HepG2 (cell line): Measurements from ENCODE around the gene USP7. TPM values are rescaled to one million over a fixed set of nuclear protein-coding genes. Genes with fewer than 3 reads are reported as not detected.
A peak's percentile ranks its signal among the peaks of the same experiment; 100 is the strongest.

ENCODE experiments used
- BCL6 ChIP-seq: IDR thresholded peaks from 2 replicates; pipeline ENCODE4 v1.6.1; 2016; ENCODE audit warnings: missing genetic modification reagents, missing compliant biosample characterization
- GZF1 ChIP-seq: sonication (generic); formaldehyde crosslinking; IDR thresholded peaks from 2 replicates; pipeline ENCODE4 v1.5.1; 2020; ENCODE audit warnings: mild to moderate bottlenecking, missing genetic modification reagents
- HDAC1 ChIP-seq: sonication (generic); formaldehyde crosslinking; IDR thresholded peaks from 2 replicates; pipeline ENCODE4 v1.5.1; 2020; ENCODE audit warnings: mild to moderate bottlenecking, missing genetic modification reagents
- KDM5B ChIP-seq: sonication (generic); formaldehyde crosslinking; IDR thresholded peaks from 2 replicates; pipeline ENCODE4 v1.4.0; 2020; ENCODE audit warnings: missing genetic modification reagents, mild to moderate bottlenecking, borderline replicate concordance
- MLLT10 ChIP-seq: sonication (generic); formaldehyde crosslinking; IDR thresholded peaks from 2 replicates; pipeline ENCODE4 v1.4.0; 2020; ENCODE audit warnings: missing genetic modification reagents
- PAX8 ChIP-seq: sonication (generic); formaldehyde crosslinking; IDR thresholded peaks from 2 replicates; pipeline ENCODE4 v1.8.0; 2022; ENCODE audit warnings: mild to moderate bottlenecking, missing genetic modification reagents, borderline replicate concordance
- REXO4 ChIP-seq: sonication (generic); formaldehyde crosslinking; IDR thresholded peaks from 2 replicates; pipeline ENCODE4 v1.8.0; 2022; ENCODE audit warnings: missing genetic modification reagents, mild to moderate bottlenecking, borderline replicate concordance
- RFX1 ChIP-seq: fragments of 450-650 bp; IDR thresholded peaks from 2 replicates; pipeline ENCODE4 v1.6.1; 2017
- SATB2 ChIP-seq: sonication (generic); formaldehyde crosslinking; IDR thresholded peaks from 2 replicates; pipeline ENCODE4 v1.5.0; 2020; ENCODE audit warnings: missing genetic modification reagents
- SMAD1 ChIP-seq: sonication (generic); formaldehyde crosslinking; IDR thresholded peaks from 2 replicates; pipeline ENCODE4 v1.4.0; 2020; ENCODE audit warnings: missing genetic modification reagents, low read depth, mild to moderate bottlenecking, borderline replicate concordance
- SYNCRIP ChIP-seq: fragments of 200-400 bp; formaldehyde crosslinking; IDR thresholded peaks from 2 replicates; pipeline ENCODE4 v1.6.1; 2018; ENCODE audit warnings: mild to moderate bottlenecking, low read depth, low read length; ENCODE audit not compliant: insufficient read depth
- TFDP1 ChIP-seq: IDR thresholded peaks from 2 replicates; pipeline ENCODE4 v1.6.1; 2016; ENCODE audit warnings: missing compliant biosample characterization, missing genetic modification reagents, borderline replicate concordance
- ZBTB1 ChIP-seq: sonication (generic); formaldehyde crosslinking; IDR thresholded peaks from 2 replicates; pipeline ENCODE4 v1.4.0; 2020; ENCODE audit warnings: missing genetic modification reagents, borderline replicate concordance
- ZBTB8A ChIP-seq: sonication (generic); formaldehyde crosslinking; IDR thresholded peaks from 2 replicates; pipeline ENCODE4 v1.4.0; 2020; ENCODE audit warnings: mild to moderate bottlenecking, low read depth, missing genetic modification reagents, borderline replicate concordance
- ZNF12 ChIP-seq: sonication (generic); formaldehyde crosslinking; IDR thresholded peaks from 2 replicates; pipeline ENCODE4 v1.5.0; 2020; ENCODE audit warnings: missing genetic modification reagents
- ZNF337 ChIP-seq: sonication (generic); formaldehyde crosslinking; IDR thresholded peaks from 2 replicates; pipeline ENCODE4 v1.5.1; 2020; ENCODE audit warnings: missing genetic modification reagents, low read depth, mild to moderate bottlenecking, borderline replicate concordance
- ZNF382 ChIP-seq: sonication (generic); formaldehyde crosslinking; IDR thresholded peaks from 2 replicates; pipeline ENCODE4 v1.5.0; 2020; ENCODE audit warnings: missing genetic modification reagents, mild to moderate bottlenecking, borderline replicate concordance
- ZNF530 ChIP-seq: sonication (generic); formaldehyde crosslinking; IDR thresholded peaks from 2 replicates; pipeline ENCODE4 v1.5.0; 2020; ENCODE audit warnings: low read depth, mild to moderate bottlenecking, missing genetic modification reagents
- ZNF564 ChIP-seq: sonication (generic); formaldehyde crosslinking; IDR thresholded peaks from 2 replicates; pipeline ENCODE4 v1.8.1; 2023; ENCODE audit warnings: mild to moderate bottlenecking, missing genetic modification reagents
- ZNF597 ChIP-seq: sonication (generic); formaldehyde crosslinking; IDR thresholded peaks from 2 replicates; pipeline ENCODE4 v1.5.0; 2020; ENCODE audit warnings: missing genetic modification reagents
- ZNF724P ChIP-seq: sonication (generic); formaldehyde crosslinking; IDR thresholded peaks from 2 replicates; pipeline ENCODE4 v1.8.0; 2022; ENCODE audit warnings: missing genetic modification reagents, borderline replicate concordance
- ZSCAN21 ChIP-seq: sonication (generic); formaldehyde crosslinking; IDR thresholded peaks from 2 replicates; pipeline ENCODE4 v1.8.0; 2022; ENCODE audit warnings: mild to moderate bottlenecking, missing genetic modification reagents, moderate library complexity, borderline replicate concordance
- polyA plus RNA-seq, 8 experiments: library from polyadenylated mRNA; depleted of rRNA in 3 of 8; stranded (reverse) in 7 of 8; unstranded in 1 of 8; fragments of >200 nt; fragmentation: Illumina TruSeq in 4 of 8; extraction: Trizol in 4 of 8; gene quantifications; 2 replicates each; pipeline versions ENCODE4 v1.2.1 to v1.2.3, GENCODE V29; 2011 to 2016; ENCODE audit warnings: low read depth in 4 of 8, missing spikeins in 1 of 8, mixed read lengths in 1 of 8; ENCODE audit not compliant: insufficient read depth in 1 of 8
- total RNA-seq, 5 experiments: library from RNA; depleted of rRNA; stranded (reverse); fragments of >200 nt; fragmentation: Illumina TruSeq; extraction: Trizol; gene quantifications; 2 replicates each; pipeline ENCODE4 v1.2.3, GENCODE V29; 2016; ENCODE audit warnings: low read depth in 1 of 5
- TF ChIP-seq, protein P1 (sequence below): sonication (generic); formaldehyde crosslinking; IDR thresholded peaks from 2 replicates; pipeline ENCODE4 v1.9.0; 2021; ENCODE audit warnings: missing genetic modification reagents, mild to moderate bottlenecking, borderline replicate concordance
- TF ChIP-seq, protein P2 (sequence below): sonication (generic); formaldehyde crosslinking; IDR thresholded peaks from 2 replicates; pipeline ENCODE4 v1.5.0; 2020; ENCODE audit warnings: missing genetic modification reagents

USP7 gene
- total and polyA plus RNA-seq, 2 of the 13 experiments (the other 11 are each of a cell fraction or from before 2014, with no cell fraction given), result 52.5 to 173 TPM

DNA sequence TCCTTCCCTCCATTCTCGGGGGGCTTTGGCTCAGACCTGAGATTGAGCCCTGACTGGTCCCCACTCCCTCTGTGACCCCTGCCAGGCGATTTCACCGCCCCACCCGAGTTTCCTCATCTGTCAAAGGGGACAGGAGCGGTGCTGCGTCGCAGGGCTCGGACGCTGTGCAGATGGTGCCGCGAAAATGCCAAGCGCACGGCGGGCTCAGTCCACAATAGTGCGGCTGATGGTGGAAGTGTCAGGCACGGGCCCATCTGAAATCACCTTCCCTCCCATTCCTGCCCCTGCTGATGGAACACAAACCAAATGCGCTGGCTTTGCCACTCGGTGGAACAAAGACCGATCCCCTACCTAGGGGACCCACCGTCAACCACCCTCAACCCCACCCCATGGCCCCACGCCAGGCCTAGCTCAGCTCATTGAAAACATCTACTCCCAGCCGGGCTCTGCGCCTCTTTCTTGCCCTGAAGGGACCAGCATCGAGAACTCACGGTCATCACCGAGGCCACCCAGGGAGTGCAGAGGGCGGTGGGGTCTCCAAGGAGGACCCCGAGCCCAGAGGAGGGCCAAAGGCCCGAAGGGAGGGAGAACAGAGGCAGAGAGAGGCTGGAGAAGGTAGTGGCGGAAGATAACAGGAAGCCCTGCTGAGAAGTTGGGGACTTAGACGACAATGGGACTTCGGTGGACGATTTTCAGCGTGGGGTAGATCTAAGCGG is 96.3 kb downstream of the USP7 start (continued):
- TF ChIP-seq ZNF382, result no peak
- TF ChIP-seq SYNCRIP, result no peak
- 0 out of 2 replicates have a peak, but pooled peaks have one; percentile 21 for TF ChIP-seq TFDP1 (CRISPR knock-in tag)
- TF ChIP-seq ZBTB1 (CRISPR knock-in tag), result no peak
- no peak for TF ChIP-seq ZSCAN21 (CRISPR knock-in tag)
- TF ChIP-seq BCL6 (CRISPR knock-in tag), result no peak
- TF ChIP-seq ZNF530 (CRISPR knock-in tag), result no peak
- TF ChIP-seq ZNF564 (CRISPR knock-in tag), result no peak
- TF ChIP-seq ZNF337, result no peak
- TF ChIP-seq, protein P1, sequence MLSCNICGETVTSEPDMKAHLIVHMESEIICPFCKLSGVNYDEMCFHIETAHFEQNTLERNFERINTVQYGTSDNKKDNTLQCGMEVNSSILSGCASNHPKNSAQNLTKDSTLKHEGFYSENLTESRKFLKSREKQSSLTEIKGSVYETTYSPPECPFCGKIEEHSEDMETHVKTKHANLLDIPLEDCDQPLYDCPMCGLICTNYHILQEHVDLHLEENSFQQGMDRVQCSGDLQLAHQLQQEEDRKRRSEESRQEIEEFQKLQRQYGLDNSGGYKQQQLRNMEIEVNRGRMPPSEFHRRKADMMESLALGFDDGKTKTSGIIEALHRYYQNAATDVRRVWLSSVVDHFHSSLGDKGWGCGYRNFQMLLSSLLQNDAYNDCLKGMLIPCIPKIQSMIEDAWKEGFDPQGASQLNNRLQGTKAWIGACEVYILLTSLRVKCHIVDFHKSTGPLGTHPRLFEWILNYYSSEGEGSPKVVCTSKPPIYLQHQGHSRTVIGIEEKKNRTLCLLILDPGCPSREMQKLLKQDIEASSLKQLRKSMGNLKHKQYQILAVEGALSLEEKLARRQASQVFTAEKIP (CRISPR knock-in tag), result no peak
- no peak for TF ChIP-seq GZF1
- no peak for TF ChIP-seq SATB2 (CRISPR knock-in tag)
- peak; percentile 68; the same call in 1 of the 2 replicates for TF ChIP-seq HDAC1 (CRISPR knock-in tag)
- TF ChIP-seq REXO4, result no peak
- no peak for TF ChIP-seq SMAD1
- TF ChIP-seq RFX1, result no peak
- TF ChIP-seq PAX8 (CRISPR knock-in tag), result peak; percentile 52; the same call in 1 of the 2 replicates
- TF ChIP-seq ZNF597 (CRISPR knock-in tag), result no peak
- TF ChIP-seq, protein P2, sequence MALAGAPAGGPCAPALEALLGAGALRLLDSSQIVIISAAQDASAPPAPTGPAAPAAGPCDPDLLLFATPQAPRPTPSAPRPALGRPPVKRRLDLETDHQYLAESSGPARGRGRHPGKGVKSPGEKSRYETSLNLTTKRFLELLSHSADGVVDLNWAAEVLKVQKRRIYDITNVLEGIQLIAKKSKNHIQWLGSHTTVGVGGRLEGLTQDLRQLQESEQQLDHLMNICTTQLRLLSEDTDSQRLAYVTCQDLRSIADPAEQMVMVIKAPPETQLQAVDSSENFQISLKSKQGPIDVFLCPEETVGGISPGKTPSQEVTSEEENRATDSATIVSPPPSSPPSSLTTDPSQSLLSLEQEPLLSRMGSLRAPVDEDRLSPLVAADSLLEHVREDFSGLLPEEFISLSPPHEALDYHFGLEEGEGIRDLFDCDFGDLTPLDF (CRISPR knock-in tag), result no peak; the same call in 1 of the 2 replicates
- TF ChIP-seq KDM5B (CRISPR knock-in tag), result no peak
- no peak for TF ChIP-seq ZNF12 (CRISPR knock-in tag)
- no peak for TF ChIP-seq MLLT10 (CRISPR knock-in tag)
- TF ChIP-seq ZBTB8A (CRISPR knock-in tag), result peak; percentile 24; the same call in 1 of the 2 replicates
- peak; percentile 54; the same call in 1 of the 2 replicates for TF ChIP-seq ZNF724P (CRISPR knock-in tag)
